ENCODE data around the gene PPARA. TPM values are rescaled to one million over a fixed set of nuclear protein-coding genes. Genes with fewer than 3 reads are reported as not detected.

Gene PPARA
- total RNA-seq, 1 experiment from 2014 or later: 9.6 TPM

DNA sequence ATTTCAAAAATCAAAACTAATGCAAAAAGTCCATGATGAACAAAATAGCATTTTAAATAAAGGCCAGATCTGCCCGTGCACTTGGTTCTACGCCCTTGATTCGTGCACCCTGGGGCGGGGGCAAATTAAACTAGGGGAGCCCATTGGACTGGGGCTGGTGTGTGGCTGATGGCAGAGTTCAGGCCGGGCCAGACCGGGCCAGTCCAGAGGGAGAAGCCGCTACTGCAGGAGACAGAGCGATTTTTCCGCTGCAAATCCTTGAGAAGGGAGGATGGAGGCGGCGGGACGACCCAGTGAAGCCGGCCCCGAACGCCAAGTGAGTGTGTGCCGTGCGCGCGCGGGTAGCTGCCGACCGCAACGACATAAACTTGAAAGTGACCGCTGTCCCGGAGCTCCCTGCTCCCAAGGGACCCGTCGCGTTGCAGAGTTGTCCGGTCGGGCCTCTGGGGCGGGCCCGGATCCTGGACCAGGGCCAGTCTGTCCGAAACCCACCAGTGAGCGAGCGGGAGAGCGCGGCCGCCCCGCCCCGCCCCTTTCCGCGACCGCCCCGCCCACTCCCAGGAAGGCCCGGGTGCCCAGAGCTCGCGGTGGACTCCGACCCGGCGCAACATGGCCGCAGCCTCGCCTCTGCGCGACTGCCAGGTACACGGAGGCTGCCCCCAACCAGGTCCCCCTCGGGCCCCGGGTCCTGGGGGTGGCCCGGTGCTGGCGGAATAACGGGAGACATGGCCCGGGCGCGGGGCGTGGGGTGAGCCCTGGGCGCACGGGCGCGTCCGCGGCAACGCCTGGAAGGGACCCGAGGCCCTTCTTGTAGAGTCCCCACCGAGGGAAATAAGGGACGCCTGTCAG is 117.3 kb downstream of the PPARA start, which contains the start of gene TTC38:
TTC38 (plus strand) TSS at position 578 of the 849 bp plus-strand sequence; CDS start at position 610, 32 bp downstream.
- in situ Hi-C loops (cut with HindIII; ENCODE audit: low pct_unique_long_range_greater_than_20kb, low sequenced_read_pairs): loop anchor here (25.0 kb wide), 1 partner anchor 130 kb away; no protein-coding TSS in a partner anchor
- DNase-seq (ENCODE audit: low read depth): peak; percentile 86

DNA sequence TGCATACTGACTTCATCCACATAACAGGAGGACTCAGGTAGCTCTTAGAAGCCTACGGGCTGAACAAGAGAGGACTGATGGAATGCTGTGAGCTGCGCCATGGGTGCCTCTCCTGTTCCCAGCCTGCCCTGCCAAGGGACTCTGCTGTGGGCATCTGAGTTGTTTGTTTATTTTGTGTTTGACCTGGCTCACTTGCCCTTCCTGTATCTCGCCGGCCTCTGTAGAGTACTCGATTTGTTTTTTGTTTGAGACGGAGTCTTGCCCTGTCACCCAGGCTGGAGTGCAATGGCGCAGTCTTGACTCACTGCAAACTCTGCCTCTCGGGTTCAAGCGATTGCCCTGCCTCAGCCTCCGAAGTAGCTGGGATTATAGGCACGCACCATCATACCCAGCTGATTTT is 119.2 kb downstream of the PPARA start:
- DNase-seq (ENCODE audit: low read depth): no peak
- in situ Hi-C loops (cut with HindIII; ENCODE audit: low pct_unique_long_range_greater_than_20kb, low sequenced_read_pairs): loop anchor here (25.0 kb wide), 1 partner anchor 132 kb away; no protein-coding TSS in a partner anchor

DNA sequence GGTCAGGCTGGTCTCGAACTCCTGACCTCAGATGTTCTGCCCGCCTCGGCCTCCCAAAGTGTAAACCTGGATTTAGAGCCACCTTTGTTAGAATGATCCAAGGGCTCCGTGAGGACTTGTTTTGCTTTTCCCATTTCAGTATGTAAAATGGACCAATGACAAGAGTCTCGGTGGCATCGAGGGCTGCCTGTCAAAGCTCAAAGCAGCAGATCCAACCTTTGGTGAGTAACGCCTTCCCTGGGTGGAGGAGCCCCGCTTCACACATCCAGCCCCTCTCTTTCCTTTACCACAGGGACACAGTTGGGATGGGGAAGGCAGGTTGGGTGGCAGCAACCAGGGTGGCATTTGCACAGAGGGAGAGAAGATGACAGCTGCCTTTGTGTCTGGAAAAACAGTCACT is 121.9 kb downstream of the PPARA start:
- no peak for DNase-seq (ENCODE audit: low read depth)
- in situ Hi-C loops (cut with HindIII; ENCODE audit: low pct_unique_long_range_greater_than_20kb, low sequenced_read_pairs): loop anchor here (25.0 kb wide), 1 partner anchor 135 kb away; no protein-coding TSS in a partner anchor

DNA sequence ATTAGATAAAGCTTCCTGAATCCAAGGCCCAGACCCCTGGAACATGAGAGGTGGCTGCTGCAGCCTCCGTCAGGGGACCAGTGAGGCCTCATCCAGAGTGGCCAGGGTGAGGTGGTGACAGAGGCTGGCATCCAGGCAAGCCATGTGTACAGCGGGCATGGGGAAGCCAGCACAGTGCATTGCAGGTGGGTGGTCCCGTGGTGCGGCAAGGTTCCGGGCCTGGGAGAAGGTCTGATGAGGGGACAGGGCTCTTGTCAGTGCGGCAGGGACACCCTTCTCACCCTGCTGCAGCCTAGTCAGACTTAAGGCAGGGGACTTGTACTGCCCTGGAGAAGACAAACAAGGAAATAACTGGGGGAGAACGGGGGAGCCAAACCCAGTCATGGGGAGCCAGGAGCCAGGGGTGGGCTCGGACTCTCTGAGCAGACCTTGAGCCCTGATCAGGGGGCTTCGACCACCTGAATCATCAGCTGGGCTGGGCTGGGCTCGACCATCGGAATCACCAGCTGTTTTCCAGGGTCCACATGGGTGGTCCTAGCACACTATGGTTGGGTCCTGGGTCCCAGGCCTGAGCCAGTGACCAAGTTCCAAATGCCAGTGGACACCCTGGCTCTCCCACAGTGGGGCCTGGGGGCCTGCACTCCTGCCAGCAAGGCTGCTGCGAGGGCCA is 122.6 kb downstream of the PPARA start:
- no peak for DNase-seq (ENCODE audit: low read depth)
- in situ Hi-C loops (cut with HindIII; ENCODE audit: low pct_unique_long_range_greater_than_20kb, low sequenced_read_pairs): loop anchor here (25.0 kb wide), 1 partner anchor 136 kb away; no protein-coding TSS in a partner anchor

DNA sequence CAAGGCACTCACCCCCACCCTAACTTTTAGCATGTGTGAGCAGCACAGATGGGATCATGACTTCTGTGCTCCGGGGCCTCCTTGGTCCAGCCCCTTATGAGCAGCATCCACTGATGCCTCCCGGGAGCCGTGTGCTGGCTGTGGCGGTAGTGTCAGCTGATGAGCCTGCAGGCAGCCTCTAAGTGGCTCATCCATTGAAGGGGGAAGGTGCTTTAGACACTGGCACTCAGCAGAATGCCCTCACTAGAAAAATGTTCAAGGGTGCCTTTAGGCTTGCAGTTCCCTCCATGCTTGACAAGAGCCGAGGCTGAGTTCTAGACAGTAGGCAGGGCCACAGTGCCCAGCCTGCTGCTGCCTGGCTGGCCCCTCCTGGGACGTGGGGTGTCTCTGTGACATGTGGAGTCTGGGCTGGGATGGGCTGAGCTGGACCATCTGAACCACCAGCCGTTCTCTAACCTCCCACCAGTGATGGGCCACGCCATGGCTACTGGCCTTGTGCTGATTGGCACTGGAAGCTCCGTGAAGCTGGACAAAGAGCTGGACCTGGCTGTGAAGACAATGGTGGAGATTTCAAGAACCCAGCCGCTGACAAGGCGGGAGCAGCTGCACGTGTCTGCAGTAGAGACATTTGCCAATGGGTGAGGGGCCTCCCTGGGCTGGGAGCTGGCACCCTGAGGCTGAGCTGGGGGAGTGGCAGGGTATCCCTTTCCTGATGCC is 123.3 kb downstream of the PPARA start:
- DNase-seq (ENCODE audit: low read depth): no peak
- in situ Hi-C loops (cut with HindIII; ENCODE audit: low pct_unique_long_range_greater_than_20kb, low sequenced_read_pairs): loop anchor here (25.0 kb wide), 1 partner anchor 136 kb away; no protein-coding TSS in a partner anchor

DNA sequence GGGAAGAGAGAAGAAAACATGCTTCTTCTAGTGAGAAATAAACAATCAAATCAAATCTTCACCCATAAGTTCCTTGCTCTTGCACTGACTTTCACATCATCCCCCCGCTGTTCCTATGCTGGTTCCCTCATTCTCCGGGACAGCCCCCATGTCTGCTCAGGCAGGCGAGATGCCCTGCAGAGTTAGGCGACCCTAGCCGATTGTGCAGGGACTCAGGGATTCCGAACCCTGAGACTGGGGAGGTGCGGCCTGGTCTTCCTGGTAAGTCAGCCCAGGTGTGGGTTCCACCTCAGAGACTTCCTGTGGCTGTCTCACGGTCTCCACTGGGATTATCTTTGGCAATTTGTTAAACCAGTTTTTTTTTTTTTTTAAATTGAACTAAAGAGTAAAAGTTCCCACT is 124.1 kb downstream of the PPARA start:
- in situ Hi-C loops (cut with HindIII; ENCODE audit: low pct_unique_long_range_greater_than_20kb, low sequenced_read_pairs): loop anchor here (25.0 kb wide), 1 partner anchor 137 kb away; no protein-coding TSS in a partner anchor
- DNase-seq (ENCODE audit: low read depth): no peak

DNA sequence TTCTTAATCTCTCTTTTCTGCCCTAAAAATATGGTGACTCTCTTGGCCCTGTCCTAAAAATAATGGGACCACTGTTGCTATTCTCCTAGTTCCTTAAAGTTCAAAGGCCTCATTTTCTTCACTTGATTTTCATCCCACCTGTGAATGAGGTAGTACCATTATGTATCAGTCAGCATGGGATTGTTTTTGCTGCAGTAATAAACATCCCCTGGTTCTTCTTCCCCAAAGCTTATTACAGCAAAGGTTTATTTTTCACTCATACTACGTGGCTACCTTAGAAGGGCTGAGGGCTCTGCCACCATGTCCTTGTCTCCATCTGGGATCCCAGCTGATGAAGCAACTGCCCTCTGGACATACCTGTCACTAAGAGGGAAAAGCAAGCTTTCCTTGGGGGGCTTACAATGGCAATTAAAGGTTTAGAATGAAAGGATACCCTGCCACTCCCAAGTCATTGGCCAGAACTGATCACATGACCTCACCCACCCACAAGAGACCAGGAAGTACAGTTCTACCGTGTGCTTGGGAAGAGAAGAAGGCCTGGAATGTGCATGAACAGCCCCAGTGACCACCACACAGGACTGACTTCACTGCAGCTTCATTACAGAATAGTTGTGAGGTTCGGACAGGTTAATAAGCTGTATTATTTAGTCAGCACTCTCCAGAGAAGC is 125.3 kb downstream of the PPARA start:
- in situ Hi-C loops (cut with HindIII; ENCODE audit: low pct_unique_long_range_greater_than_20kb, low sequenced_read_pairs): loop anchor here (25.0 kb wide), 1 partner anchor 263 kb away; no protein-coding TSS in a partner anchor
- no peak for DNase-seq (ENCODE audit: low read depth)

DNA sequence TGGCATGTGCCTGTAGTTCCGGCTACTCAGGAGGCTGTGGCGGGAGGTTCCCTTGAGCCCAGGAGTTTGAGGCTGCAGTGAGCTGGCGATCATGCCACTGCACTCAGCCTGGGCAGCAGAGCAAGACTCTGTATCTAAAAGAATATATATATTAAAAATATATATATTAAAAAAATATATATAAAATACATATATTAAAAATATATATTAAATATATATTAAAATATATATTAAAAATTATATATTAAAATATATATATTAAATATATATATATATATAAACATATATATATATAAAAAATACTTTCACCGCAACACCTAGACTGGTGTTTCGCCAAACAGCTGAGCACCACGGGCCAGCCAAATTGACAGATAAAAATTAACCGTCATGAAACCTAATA is 126.2 kb downstream of the PPARA start:
- in situ Hi-C loops (cut with HindIII; ENCODE audit: low pct_unique_long_range_greater_than_20kb, low sequenced_read_pairs): loop anchor here (25.0 kb wide), 1 partner anchor 264 kb away; no protein-coding TSS in a partner anchor
- DNase-seq (ENCODE audit: low read depth): no peak

DNA sequence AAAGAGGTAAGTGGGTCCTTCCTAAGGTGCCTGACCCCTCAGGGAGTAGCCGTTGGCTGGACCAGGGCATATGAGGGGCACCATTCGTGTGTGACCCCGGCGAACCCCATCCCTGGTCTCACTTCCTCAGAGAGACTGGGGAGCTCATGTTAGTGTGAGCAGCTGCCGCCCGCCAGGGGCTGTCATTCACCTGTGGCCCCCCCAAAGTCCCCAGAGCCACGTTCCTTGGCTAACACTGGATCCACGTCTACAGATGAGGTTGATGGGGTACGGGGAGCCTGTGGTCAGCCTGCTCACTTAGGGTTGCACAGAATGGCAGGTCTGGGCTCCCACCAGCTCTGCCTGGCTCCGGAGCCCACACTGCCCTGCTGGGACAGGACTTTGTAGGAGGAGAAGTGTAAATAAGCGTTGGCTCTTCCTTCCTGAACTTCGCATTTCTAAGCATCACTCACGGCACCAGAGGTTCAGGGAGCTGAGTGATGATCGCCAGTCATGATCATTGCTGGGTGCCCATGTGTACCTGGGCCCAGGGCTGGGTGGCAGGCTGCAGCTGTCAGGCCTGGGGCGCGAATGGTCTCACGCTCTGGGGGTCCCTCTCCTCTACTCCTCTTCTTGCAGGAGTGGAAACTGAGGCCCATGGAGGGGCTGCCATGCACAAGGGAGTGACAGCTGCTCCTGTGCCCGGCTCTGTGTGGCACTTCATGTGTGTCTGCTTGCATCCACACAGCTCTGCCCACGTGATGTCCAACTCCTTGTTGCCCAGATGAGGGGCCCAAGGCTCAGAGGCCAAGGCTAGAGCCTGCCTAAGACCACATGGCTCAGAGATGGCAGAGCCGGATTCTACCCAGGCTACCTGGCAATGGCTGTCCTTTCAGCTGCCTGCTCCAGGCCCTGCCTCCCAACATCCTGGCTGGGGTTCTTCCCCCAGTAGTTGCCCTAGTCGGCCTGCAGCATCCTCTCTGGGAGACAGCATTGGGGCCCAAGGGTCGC is 128.6 kb downstream of the PPARA start:
- in situ Hi-C loops (cut with HindIII; ENCODE audit: low pct_unique_long_range_greater_than_20kb, low sequenced_read_pairs): loop anchor here (25.0 kb wide), 1 partner anchor 267 kb away; no protein-coding TSS in a partner anchor
- DNase-seq (ENCODE audit: low read depth): no peak

DNA sequence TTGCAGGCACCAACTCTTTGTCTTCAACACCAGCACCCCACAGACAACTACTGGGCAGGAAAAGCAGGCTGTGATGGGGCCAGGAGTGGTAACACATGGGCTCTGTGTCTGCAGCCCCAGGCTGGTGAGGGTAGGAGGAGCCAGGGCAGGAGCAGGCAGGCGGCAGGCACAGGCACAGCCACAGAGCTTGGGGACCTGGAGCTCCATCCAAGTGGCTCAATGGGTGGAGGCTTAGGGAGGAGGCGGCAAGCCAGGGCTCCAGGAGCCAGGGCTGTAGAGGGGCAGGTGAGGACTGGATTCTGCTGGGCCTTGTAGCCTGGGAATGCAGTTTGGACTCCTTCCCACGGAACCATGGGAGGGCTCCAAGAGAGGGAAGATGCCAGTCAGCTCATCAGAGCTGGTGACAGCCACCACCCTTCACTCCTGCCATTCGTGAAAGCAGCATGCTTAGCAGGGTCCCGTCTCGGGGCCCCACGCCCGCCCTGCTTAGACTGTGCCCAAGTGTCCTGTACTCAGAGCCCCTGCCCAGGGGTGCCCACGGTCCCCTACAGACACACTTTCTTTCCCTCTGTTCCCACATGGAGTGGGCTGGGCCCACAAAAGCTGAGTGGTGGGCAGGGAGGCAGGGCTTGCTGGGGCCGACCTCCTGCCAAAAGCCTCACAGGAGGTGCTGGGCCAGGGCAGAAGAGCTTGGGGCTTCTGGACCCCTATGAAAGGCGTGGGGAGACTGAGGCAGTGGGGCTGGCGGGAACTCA is 129.9 kb downstream of the PPARA start:
- DNase-seq (ENCODE audit: low read depth): no peak
- in situ Hi-C loops (cut with HindIII; ENCODE audit: low pct_unique_long_range_greater_than_20kb, low sequenced_read_pairs): loop anchor here (25.0 kb wide), 1 partner anchor 268 kb away; no protein-coding TSS in a partner anchor

DNA sequence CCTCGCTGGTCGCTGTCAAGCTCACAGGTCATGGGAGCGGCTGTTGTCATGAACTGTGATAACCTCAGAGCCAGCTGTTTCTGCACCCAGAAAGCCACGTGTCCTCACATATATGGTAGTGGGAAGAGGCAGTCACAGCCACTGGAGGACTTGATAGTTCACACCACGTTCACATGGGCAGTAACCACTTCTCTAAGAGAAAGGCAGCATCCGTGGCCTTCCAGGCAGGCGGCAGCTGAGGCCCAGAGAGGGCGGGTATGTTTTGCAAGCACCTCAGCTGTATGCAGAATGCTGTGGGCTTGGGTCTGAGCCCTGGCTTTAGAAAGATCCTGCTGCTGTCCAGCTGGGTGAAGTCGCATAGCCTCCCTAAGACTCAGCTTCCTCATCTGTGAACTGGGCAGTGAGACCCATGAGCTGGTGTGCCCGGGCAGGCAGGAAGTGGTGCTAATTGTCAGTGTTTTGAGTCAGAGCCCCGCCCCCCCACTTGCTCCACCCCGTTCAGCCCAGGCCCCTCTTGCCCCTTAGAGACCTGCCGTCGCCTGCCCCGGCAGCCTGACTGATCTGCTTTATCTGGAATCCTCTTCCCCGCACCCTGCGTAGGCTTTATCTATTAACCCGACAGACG is 130.8 kb downstream of the PPARA start:
- in situ Hi-C loops (cut with HindIII; ENCODE audit: low pct_unique_long_range_greater_than_20kb, low sequenced_read_pairs): loop anchor here (25.0 kb wide), 1 partner anchor 269 kb away; no protein-coding TSS in a partner anchor
- DNase-seq (ENCODE audit: low read depth): no peak

DNA sequence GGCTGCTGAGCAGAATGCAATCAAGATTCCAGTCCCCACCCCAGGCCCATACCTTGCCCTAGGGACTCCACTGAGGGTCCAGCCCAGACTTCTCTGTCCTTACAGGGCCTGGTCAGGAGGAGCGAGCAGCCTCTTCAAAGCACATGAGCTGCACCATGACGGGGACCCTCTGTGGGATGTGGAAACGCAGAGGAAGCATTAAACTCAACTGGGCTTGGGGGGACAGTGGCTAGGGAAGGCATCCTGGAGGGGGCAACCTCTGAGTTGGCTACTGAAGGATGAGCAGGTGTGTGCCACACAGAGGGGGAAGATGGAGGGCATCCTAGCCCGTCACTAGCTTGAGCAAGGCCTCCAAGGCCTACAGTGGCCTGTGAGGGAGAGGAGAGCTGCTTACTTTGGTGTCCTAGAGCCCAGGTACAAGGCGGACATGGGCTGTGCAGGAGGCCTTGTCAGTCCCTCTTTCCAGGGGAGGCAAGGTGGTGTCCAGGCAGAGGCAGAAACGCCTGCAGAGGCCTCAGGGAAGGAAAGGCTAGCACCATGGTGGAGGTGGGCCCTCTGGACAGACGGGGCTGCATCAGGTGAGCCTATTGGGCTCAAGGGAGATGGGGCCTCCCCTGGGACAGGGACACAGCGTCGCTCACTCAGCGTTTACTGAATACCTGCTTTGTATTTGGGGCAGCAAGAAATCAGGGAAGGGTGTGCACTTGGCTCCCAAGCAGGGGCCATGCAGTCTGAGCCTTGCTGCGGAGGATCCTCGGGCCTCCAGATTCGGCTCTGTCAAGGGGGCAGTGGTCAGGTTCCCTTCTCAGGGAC is 131.7 kb downstream of the PPARA start:
- in situ Hi-C loops (cut with HindIII; ENCODE audit: low pct_unique_long_range_greater_than_20kb, low sequenced_read_pairs): loop anchor here (25.0 kb wide), 1 partner anchor 270 kb away; no protein-coding TSS in a partner anchor
- DNase-seq (ENCODE audit: low read depth): no peak

DNA sequence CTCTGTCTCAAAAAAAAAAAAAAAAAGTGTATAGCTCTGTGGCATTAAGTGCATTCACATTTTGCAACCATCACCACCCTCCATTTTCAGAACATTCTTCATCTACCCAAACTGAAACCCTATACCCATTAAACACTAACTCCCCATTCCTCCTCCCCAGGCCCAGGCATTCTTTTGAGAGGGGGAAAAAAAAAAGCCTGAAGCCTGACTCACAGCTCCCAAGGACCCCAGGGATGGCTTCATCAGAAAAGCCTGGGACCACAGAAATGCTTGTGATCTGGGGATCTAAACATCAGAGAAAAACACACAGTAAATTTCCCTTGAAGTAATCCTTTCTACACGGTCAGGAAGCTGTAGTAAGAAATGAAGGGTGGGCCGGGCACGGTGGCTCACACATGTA is 135.7 kb downstream of the PPARA start:
- in situ Hi-C loops (cut with HindIII; ENCODE audit: low pct_unique_long_range_greater_than_20kb, low sequenced_read_pairs): loop anchor here (25.0 kb wide), 1 partner anchor 274 kb away; no protein-coding TSS in a partner anchor
- no peak for DNase-seq (ENCODE audit: low read depth)

DNA sequence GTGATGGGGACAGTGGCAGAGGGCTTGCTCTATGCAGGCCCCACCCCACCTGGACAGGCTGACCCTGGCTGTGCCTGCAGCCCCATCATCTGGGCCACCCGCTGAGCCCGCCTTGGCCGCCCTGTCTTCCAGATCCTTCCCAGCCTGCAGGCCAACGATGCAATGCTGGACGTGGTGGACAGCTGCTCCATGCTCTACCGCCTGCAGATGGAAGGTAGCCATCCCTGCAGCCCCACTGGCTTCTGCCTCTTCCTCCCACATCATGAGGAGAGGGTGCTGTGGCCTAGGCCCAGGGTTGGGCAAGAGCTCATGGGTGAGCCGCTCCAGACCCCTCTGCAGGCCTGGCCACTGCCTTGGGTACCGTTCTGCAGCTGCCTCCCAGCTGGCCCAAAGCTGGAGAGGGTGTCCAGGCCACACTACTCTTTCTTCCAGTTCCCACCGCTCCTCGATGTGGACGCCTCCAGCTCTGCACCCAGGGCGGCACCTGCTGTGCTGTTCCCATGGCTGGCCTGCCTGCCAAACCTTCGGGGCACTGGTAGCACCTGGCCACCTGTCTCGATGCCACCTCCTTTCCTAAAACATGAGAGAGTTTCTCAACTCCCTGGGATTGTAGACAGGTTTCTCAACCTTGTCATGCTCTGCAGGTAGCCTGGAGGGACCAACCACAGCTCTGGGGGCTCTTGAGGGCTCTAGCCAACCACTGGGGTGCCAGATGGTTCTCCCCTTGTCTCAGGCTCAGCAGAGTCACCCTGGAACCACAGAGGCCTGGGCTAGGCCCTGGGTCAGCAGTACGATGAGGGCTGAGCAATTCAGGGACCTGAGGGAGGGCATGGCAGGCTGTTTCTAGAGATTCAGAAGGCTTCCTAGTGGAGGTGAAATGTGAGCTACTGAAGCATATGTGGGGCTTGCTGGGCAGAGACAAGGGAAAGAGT is 136.9 kb downstream of the PPARA start:
- DNase-seq (ENCODE audit: low read depth): no peak
- in situ Hi-C loops (cut with HindIII; ENCODE audit: low pct_unique_long_range_greater_than_20kb, low sequenced_read_pairs): loop anchor here (25.0 kb wide), 1 partner anchor 275 kb away; no protein-coding TSS in a partner anchor

All from Caki2 (cell line).